ENCODE measurements around the gene FAM81A. TPM values are rescaled to one million over a fixed set of nuclear protein-coding genes. Genes with fewer than 3 reads are reported as not detected.
"Not testable (repeated sequence)": the region's sequence is repeated elsewhere in the genome, so short reads cannot be mapped to it uniquely, and the experiment has no call there.

The FAM81A gene
- total and polyA plus RNA-seq, 3 experiments from 2014 or later = 0.83 to 0.97 TPM; not detected in 1

GRCh38 chr15:59515190-59515589 is 77.2 kb downstream of the FAM81A start:
- Histone ChIP-seq H3K27ac (ENCODE audit: low read depth, low read length) (no peak overlapping the region), H3K4me3 (ENCODE audit: low read length) (no peak overlapping the region), H3K9me3 (ENCODE audit: low read length) (no peaks in the 10 kb centered on the region), H3K27me3 (ENCODE audit: insufficient read depth, low read length, poor library complexity, severe bottlenecking) (no peaks in the 10 kb centered on the region), H3K4me1 (ENCODE audit: insufficient read depth, low read length) (no peaks in the 10 kb centered on the region), H3K36me3 (ENCODE audit: insufficient read depth, low read length) (no peaks in the 10 kb centered on the region)
- Mint-ChIP-seq H3K9me3 (no peaks in the 10 kb centered on the region), H3K36me3 (no peaks in the 10 kb centered on the region), H3K27me3 (peaks cover 4 to 6% of the 10 kb centered on the region in 2 donors), H3K4me1 (no peaks in the 10 kb centered on the region), H3K4me3 (no peak overlapping the region), H3K27ac (no peak overlapping the region)
- ChIA-PET CTCF (interaction anchor here (1.3 to 2.6 kb wide), 2 partner anchors 13 to 17 kb away, joined by 4 to 11 read pairs; no protein-coding TSS in a partner anchor), POLR2A (no interaction called here)
- DNase-seq = no peak

DNA sequence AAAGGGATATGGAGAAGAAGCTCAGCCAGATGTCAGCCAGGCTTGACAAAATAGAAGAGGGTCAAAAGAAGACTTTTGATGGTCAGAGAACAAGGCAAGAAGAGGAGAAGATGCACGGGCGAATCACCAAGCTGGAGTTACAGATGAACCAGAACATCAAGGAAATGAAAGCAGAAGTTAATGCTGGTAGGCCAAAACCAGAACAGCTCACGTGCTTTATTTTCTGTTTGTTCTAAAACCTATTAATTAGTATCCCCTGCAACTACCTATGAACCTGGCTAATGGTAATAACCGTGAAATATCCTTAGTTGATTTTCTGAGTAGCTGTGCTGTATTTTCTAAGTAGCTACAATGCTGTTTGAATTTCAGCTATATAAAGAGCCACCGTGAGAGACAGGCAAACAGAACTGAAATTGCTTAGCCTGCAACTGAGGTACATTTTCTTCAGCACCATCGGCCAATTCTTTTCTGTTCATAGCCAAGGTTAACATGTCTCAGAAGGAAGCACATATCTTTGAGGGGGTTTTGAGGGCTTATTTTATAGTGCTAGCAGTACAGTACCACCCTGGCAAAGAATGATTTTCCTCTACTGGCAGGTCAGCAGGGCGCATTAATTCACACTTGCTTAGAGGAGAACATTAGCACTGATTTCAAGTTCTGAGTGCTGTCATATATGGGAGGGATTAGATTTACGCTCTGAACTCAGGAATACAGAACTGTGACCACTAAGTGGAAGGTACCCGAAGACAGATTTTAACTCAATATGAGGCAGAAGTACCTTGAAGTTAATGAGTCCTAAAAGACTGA is 78.9 kb downstream of the FAM81A start:
- Mint-ChIP-seq H3K27me3 (peaks cover 9 to 11% of the 10 kb centered on the region in 2 donors), H3K9me3 (no peaks in the 10 kb centered on the region), H3K36me3 (no peaks in the 10 kb centered on the region), H3K4me3 (no peak overlapping the region), H3K4me1 (no peaks in the 10 kb centered on the region), H3K27ac (no peak overlapping the region)
- ChIA-PET POLR2A (interaction anchor here (0.6 kb wide), 1 partner anchor 435 kb away, joined by 4 read pairs; no protein-coding TSS in a partner anchor), CTCF (interaction anchor here (1.0 to 3.3 kb wide), 5 partner anchors 10 to 1289 kb away, joined by 3 to 18 read pairs (median 4); no protein-coding TSS in a partner anchor)
- DNase-seq = no peak
- no peaks in the 10 kb centered on the region for H3K36me3 ChIP-seq (ENCODE audit: insufficient read depth, low read length)
- no peaks in the 10 kb centered on the region for H3K27me3 ChIP-seq (ENCODE audit: insufficient read depth, low read length, poor library complexity, severe bottlenecking)
- no peak overlapping the region for H3K4me3 ChIP-seq (ENCODE audit: low read length)
- no peaks in the 10 kb centered on the region for H3K4me1 ChIP-seq (ENCODE audit: insufficient read depth, low read length)
- no peak overlapping the region for H3K27ac ChIP-seq (ENCODE audit: low read depth, low read length)
- H3K9me3 ChIP-seq (ENCODE audit: low read length) = no peaks in the 10 kb centered on the region

GRCh38 chr15:59519329-59519728 is 81.3 kb downstream of the FAM81A start:
- Mint-ChIP-seq H3K4me1 (peaks cover 18 to 21% (median 20%) of the 10 kb centered on the region in 3 donors), H3K36me3 (no peaks in the 10 kb centered on the region), H3K4me3 (no peak overlapping the region), H3K27me3 (peaks cover 12% of the 10 kb centered on the region in 2 donors), H3K27ac (no peak overlapping the region), H3K9me3 (no peaks in the 10 kb centered on the region)
- Histone ChIP-seq H3K27me3 (ENCODE audit: insufficient read depth, low read length, poor library complexity, severe bottlenecking) (no peaks in the 10 kb centered on the region), H3K9me3 (ENCODE audit: low read length) (no peaks in the 10 kb centered on the region), H3K4me3 (ENCODE audit: low read length) (no peak overlapping the region), H3K27ac (ENCODE audit: low read depth, low read length) (no peak overlapping the region), H3K36me3 (ENCODE audit: insufficient read depth, low read length) (no peaks in the 10 kb centered on the region), H3K4me1 (ENCODE audit: insufficient read depth, low read length) (peaks cover 24% of the 10 kb centered on the region)
- no peak for DNase-seq
- CTCF ChIA-PET = interaction anchor here (1.4 to 3.3 kb wide), 2 partner anchors 10 to 14 kb away, joined by 5 to 18 read pairs; no protein-coding TSS in a partner anchor
- POLR2A ChIA-PET = no interaction called here

GRCh38 chr15:59521443-59521842 is 83.5 kb downstream of the FAM81A start:
- H3K9me3 ChIP-seq (ENCODE audit: low read length) = no peaks in the 10 kb centered on the region
- no peak overlapping the region for H3K4me3 Mint-ChIP-seq
- ChIA-PET CTCF (no interaction called here), POLR2A (no interaction called here)
- H3K4me1 ChIP-seq (ENCODE audit: insufficient read depth, low read length) = peaks cover 29% of the 10 kb centered on the region
- no peak overlapping the region for H3K27ac ChIP-seq (ENCODE audit: low read depth, low read length)
- no peak for DNase-seq
- H3K9me3 Mint-ChIP-seq = no peaks in the 10 kb centered on the region
- H3K36me3 Mint-ChIP-seq = no peaks in the 10 kb centered on the region
- no peaks in the 10 kb centered on the region for H3K36me3 ChIP-seq (ENCODE audit: insufficient read depth, low read length)
- H3K4me1 Mint-ChIP-seq = peaks cover 22 to 26% (median 25%) of the 10 kb centered on the region in 3 donors
- H3K27me3 ChIP-seq (ENCODE audit: insufficient read depth, low read length, poor library complexity, severe bottlenecking) = no peaks in the 10 kb centered on the region
- H3K27me3 Mint-ChIP-seq = peaks cover 12 to 15% of the 10 kb centered on the region in 2 donors
- no peak overlapping the region for H3K27ac Mint-ChIP-seq
- no peak overlapping the region for H3K4me3 ChIP-seq (ENCODE audit: low read length)

- Histone ChIP-seq H3K27me3 (ENCODE audit: insufficient read depth, low read length, poor library complexity, severe bottlenecking) (no peaks in the 10 kb centered on the region), H3K27ac (ENCODE audit: low read depth, low read length) (no peak overlapping the region), H3K4me1 (ENCODE audit: insufficient read depth, low read length) (peaks cover 29% of the 10 kb centered on the region), H3K4me3 (ENCODE audit: low read length) (peak overlapping the region; percentile 18), H3K9me3 (ENCODE audit: low read length) (no peaks in the 10 kb centered on the region), H3K36me3 (ENCODE audit: insufficient read depth, low read length) (no peaks in the 10 kb centered on the region)
- ChIA-PET POLR2A (interaction anchor here (0.6 kb wide), 1 partner anchor 975 kb away, joined by 3 read pairs; no protein-coding TSS in a partner anchor), CTCF (interaction anchor here (0.9 to 2.6 kb wide), 3 partner anchors 9 to 566 kb away, joined by 3 to 17 read pairs (median 3); no protein-coding TSS in a partner anchor)
- Mint-ChIP-seq H3K36me3 (no peaks in the 10 kb centered on the region), H3K27ac (peak overlapping the region in 2 of 8 donors; percentile 44 to 55), H3K27me3 (peaks cover 15% of the 10 kb centered on the region in 2 donors), H3K4me3 (peak overlapping the region in 6 of 7 donors; percentile 11 to 79 (median 56)), H3K9me3 (no peaks in the 10 kb centered on the region), H3K4me1 (peaks cover 22 to 26% (median 25%) of the 10 kb centered on the region in 3 donors)
- peak; percentile 14 to 88 (median 61) for DNase-seq
These were observed 85.0 kb downstream of the FAM81A start for GRCh38 chr15:59522988-59523461.

DNA sequence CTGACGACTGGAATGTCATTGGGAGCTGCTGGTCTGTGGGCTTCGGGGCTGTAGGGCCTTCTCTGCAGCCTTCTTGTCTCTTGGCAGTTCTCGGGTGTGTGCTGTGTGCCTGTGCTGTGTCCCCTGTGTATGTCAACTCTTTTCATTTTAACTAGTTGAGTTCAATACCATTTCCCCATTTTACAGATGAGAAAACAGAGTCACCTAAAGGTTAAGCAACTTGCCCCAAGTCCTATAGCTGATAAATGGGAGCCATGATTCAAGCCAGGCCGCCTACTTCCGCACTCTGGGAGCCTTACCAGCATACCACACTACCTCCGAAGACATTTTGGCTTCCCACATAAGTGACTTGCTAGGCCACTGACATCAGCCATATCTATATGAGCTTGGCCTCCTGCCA is 85.7 kb downstream of the FAM81A start:
- Histone ChIP-seq H3K36me3 (ENCODE audit: insufficient read depth, low read length) (no peaks in the 10 kb centered on the region), H3K4me3 (ENCODE audit: low read length) (no peak overlapping the region), H3K27me3 (ENCODE audit: insufficient read depth, low read length, poor library complexity, severe bottlenecking) (no peaks in the 10 kb centered on the region), H3K27ac (ENCODE audit: low read depth, low read length) (no peak overlapping the region), H3K4me1 (ENCODE audit: insufficient read depth, low read length) (peaks cover 29% of the 10 kb centered on the region), H3K9me3 (ENCODE audit: low read length) (no peaks in the 10 kb centered on the region)
- H3K9me3 Mint-ChIP-seq = no peaks in the 10 kb centered on the region
- H3K4me3 Mint-ChIP-seq = peak overlapping the region in 5 of 7 donors; percentile 11 to 50 (median 25)
- no peak for DNase-seq
- H3K36me3 Mint-ChIP-seq = no peaks in the 10 kb centered on the region
- peaks cover 22 to 27% (median 26%) of the 10 kb centered on the region in 3 donors for H3K4me1 Mint-ChIP-seq
- POLR2A ChIA-PET = interaction anchor here (0.6 kb wide), 1 partner anchor 975 kb away, joined by 3 read pairs; no protein-coding TSS in a partner anchor
- H3K27me3 Mint-ChIP-seq = peaks cover 15% of the 10 kb centered on the region in 2 donors
- H3K27ac Mint-ChIP-seq = no peak overlapping the region
- CTCF ChIA-PET = interaction anchor here (0.9 to 2.6 kb wide), 3 partner anchors 9 to 567 kb away, joined by 3 to 17 read pairs (median 3); no protein-coding TSS in a partner anchor

GRCh38 chr15:59524331-59524731 is 86.3 kb downstream of the FAM81A start:
- Histone ChIP-seq H3K4me3 (ENCODE audit: low read length) (no peak overlapping the region), H3K4me1 (ENCODE audit: insufficient read depth, low read length) (peaks cover 29% of the 10 kb centered on the region), H3K9me3 (ENCODE audit: low read length) (no peaks in the 10 kb centered on the region), H3K27me3 (ENCODE audit: insufficient read depth, low read length, poor library complexity, severe bottlenecking) (no peaks in the 10 kb centered on the region), H3K27ac (ENCODE audit: low read depth, low read length) (no peak overlapping the region), H3K36me3 (ENCODE audit: insufficient read depth, low read length) (no peaks in the 10 kb centered on the region)
- ChIA-PET POLR2A (no interaction called here), CTCF (interaction anchor here (2.6 kb wide), 1 partner anchor 9 kb away, joined by 17 read pairs; no protein-coding TSS in a partner anchor)
- peaks cover 24 to 29% (median 29%) of the 10 kb centered on the region in 3 donors for H3K4me1 Mint-ChIP-seq
- peak in 2 of 5 donors; percentile 23 to 41 for DNase-seq
- H3K4me3 Mint-ChIP-seq = peak overlapping the region in 5 of 7 donors; percentile 6 to 51 (median 14)
- no peaks in the 10 kb centered on the region for H3K9me3 Mint-ChIP-seq
- H3K36me3 Mint-ChIP-seq = no peaks in the 10 kb centered on the region
- peaks cover 15% of the 10 kb centered on the region in 2 donors for H3K27me3 Mint-ChIP-seq
- peak overlapping the region in 2 of 8 donors; percentile 5 to 25 for H3K27ac Mint-ChIP-seq

DNA sequence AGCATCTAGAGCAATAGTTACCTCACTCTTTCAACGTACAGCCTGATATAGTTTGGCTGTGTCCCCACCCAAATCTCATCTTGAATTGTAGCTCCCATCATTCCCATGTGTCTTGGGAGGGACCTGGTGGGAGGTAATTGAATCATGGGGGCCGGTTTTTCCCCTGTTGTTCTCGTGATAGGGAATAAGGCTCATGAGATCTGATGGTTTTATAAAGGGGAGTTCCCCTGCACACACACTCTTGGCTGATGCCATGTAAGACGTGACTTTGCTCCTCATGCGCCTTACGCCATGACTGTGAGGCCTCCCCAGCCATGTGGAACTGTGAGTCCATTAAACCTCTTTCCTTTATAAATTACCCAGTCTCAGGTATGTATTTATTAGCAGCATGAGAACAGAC is 88.5 kb downstream of the FAM81A start:
- H3K4me3 Mint-ChIP-seq; H3K4me3 ChIP-seq (ENCODE audit: low read length); H3K9me3 Mint-ChIP-seq; H3K27me3 ChIP-seq (ENCODE audit: insufficient read depth, low read length, poor library complexity, severe bottlenecking); H3K27ac Mint-ChIP-seq; POLR2A ChIA-PET; H3K9me3 ChIP-seq (ENCODE audit: low read length); H3K36me3 Mint-ChIP-seq; H3K36me3 ChIP-seq (ENCODE audit: insufficient read depth, low read length); DNase-seq; H3K27ac ChIP-seq (ENCODE audit: low read depth, low read length); CTCF ChIA-PET: not testable (repeated sequence)
- H3K27me3 Mint-ChIP-seq = peaks cover 12 to 24% of the 10 kb centered on the region in 2 donors
- peaks cover 24 to 29% (median 29%) of the 10 kb centered on the region in 3 donors for H3K4me1 Mint-ChIP-seq
- H3K4me1 ChIP-seq (ENCODE audit: insufficient read depth, low read length) = peaks cover 29% of the 10 kb centered on the region

Measured in CD8-positive, alpha-beta memory T cell (primary cell).